GM18861 (cell line): ENCODE results near the gene AASDH.

Experiments
- ATAC-seq: cut with Tn5 transposase; IDR thresholded peaks from one replicate; pipeline ENCODE4 v1.9.1; 2021; ENCODE audit not compliant: unreplicated experiment

The AASDH gene

DNA sequence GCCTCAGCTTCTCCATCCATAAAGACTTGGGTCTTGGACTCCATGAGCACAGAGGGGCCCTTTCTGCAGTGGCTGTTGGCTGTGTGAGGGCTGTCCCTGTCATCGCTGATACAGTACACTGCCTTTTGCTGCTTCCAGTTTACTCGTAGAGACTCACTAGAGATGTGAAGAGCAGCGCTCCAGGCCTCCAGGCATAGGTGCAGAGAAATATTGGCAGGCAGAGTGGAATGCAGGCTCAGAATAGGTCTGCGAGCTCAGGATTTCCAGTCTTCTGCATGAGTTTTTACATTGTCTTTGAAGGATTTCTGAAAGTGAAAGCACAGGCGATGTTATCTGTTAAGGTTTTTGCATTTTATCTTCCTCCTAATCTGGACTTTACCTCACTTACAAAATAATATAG, 97.4 kb downstream of the AASDH start:
- ATAC-seq, result no peak

DNA sequence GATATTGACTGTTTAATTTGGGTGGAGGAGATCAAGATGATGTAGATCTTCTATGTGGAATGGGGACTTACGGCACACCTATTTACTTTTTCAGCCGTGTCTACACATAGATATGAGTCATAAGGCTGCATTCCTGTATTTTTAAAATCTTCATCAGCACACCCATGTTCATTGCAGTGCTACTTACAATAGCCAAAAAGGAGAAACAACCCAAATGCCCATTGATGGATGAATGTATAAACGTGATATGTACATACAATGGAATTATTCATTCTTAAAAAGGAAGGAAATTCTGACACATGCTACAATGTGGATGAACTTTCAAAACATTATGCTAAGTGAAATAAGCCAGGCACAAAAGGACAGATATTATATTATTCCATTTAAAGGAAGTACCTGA, 98.6 kb downstream of the AASDH start:
- ATAC-seq, result no peak
